Measurements from ENCODE around the gene CCNT2.
A peak's percentile ranks its signal among the peaks of the same experiment; 100 is the strongest.

Gene CCNT2

GRCh38 chr2:134918526-134919340, at the start of gene CCNT2:
CCNT2 (plus strand) TSS chr2:134918822; CDS start chr2:134918855, 33 bp downstream.
- Histone ChIP-seq H3K4me3 (peak within 1 kb of the TSS; percentile 94), H3K27ac (peak within 1 kb of the TSS; percentile 94 to 97)
- no peak for TF ChIP-seq CTCF (IDR thresholded peaks at IDR 0.05)
- peak; percentile 100 for DNase-seq (ENCODE audit: low spot score)

- Histone ChIP-seq H3K4me3 (no peak overlapping the region), H3K27ac (no peak overlapping the region)
- TF ChIP-seq CTCF (IDR thresholded peaks at IDR 0.05): no peak
- DNase-seq (ENCODE audit: low spot score): no peak
These were observed 48.5 kb upstream of the CCNT2 start for GRCh38 chr2:134869946-134870736.

DNA sequence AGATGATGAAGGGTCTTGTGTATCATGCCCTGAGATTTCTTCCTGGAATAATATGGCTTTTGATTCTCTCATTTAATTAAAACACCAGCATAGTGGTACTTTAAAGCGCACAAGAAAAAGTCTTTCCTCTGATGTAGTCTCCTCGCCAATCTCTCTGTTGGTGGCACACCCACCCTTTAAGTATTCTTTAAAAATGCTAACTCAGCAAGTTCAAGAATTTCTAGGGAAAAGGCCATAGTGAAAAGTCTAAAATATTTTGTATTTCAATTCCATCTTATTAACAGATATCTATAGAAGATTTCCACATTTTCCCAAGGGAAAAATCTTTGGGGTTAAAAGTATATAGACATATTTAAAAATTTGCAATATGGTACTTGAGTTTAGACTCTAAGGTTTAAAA, 45.5 kb upstream of the CCNT2 start:
- DNase-seq (ENCODE audit: low spot score): no peak
- no peak for TF ChIP-seq CTCF (IDR thresholded peaks at IDR 0.05)
- H3K27ac ChIP-seq: no peak overlapping the region

GRCh38 chr2:134875309-134875708, 43.3 kb upstream of the CCNT2 start:
- no peak for TF ChIP-seq CTCF (IDR thresholded peaks at IDR 0.05)
- no peak overlapping the region for H3K4me3 ChIP-seq
- H3K27ac ChIP-seq: no peak overlapping the region
- DNase-seq (ENCODE audit: low spot score): no peak

More for the DNA sequence above, 45.5 kb upstream of the CCNT2 start:
- no peak overlapping the region for H3K4me3 ChIP-seq

GRCh38 chr2:134882773-134883172, 35.8 kb upstream of the CCNT2 start:
- no peak for TF ChIP-seq CTCF (IDR thresholded peaks at IDR 0.05)
- H3K27ac ChIP-seq: no peak overlapping the region
- no peak overlapping the region for H3K4me3 ChIP-seq
- DNase-seq (ENCODE audit: low spot score): no peak

GRCh38 chr2:134883552-134884293, 34.9 kb upstream of the CCNT2 start:
- TF ChIP-seq CTCF (IDR thresholded peaks at IDR 0.05): no peak
- DNase-seq (ENCODE audit: low spot score): no peak
- Histone ChIP-seq H3K27ac (no peak overlapping the region), H3K4me3 (no peak overlapping the region)

All from coronary artery (tissue), 2 donors.